ENCODE data around the gene KHDC1.

DNA sequence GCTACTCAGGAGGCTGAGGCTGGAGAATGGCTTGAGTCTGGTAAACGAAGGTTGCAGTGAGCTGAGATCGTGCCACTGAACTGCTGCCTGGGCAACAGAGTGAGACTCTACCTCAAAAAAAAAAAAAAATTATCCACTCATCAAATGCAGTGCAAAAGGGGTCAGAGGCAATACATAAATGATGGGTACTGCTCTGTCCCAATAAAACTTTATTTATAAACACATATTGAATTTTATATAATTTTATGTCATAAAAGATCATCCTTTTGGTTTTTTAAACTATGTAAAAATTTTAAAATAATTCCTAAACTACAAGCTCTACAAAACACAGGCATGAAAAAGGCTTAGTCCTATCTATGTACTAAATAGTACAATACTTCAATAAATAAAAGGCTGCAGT is 10.3 kb downstream of the KHDC1 start:
- TF ChIP-seq, protein P1, sequence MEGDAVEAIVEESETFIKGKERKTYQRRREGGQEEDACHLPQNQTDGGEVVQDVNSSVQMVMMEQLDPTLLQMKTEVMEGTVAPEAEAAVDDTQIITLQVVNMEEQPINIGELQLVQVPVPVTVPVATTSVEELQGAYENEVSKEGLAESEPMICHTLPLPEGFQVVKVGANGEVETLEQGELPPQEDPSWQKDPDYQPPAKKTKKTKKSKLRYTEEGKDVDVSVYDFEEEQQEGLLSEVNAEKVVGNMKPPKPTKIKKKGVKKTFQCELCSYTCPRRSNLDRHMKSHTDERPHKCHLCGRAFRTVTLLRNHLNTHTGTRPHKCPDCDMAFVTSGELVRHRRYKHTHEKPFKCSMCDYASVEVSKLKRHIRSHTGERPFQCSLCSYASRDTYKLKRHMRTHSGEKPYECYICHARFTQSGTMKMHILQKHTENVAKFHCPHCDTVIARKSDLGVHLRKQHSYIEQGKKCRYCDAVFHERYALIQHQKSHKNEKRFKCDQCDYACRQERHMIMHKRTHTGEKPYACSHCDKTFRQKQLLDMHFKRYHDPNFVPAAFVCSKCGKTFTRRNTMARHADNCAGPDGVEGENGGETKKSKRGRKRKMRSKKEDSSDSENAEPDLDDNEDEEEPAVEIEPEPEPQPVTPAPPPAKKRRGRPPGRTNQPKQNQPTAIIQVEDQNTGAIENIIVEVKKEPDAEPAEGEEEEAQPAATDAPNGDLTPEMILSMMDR (IDR thresholded peaks at IDR 0.05), result no peak
- no peak for TF ChIP-seq POLR2A (IDR thresholded peaks at IDR 0.05)

All from adrenal gland (tissue), 5 donors.